ENCODE results near the gene FAT3.

Gene FAT3

DNA sequence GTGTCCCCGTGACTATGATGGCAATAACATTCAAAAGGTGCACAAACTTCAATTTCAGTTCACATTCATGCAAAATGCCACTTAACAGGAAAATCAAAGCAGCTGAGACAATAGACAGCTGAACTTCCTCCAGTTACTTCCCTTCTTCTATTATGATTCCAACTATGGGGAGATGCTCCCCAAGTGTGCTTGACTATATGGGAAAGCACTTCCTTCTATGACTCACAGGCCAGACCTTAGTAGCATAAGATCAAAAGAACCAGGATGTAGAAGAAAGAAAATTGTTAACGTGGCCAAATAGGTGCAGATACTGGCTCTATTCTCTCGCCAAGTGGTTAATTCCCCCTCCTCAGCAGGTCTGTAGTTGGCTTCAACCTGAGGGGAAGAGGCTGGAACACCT, 7.8 kb upstream of the FAT3 start:
- Mint-ChIP-seq H3K27me3 (no peaks in the 10 kb centered on the region), H3K4me3 (no peak overlapping the region), H3K27ac (ENCODE audit: low read depth) (no peak overlapping the region), H3K4me1 (no peaks in the 10 kb centered on the region), H3K9me3 (peaks cover 12% of the 10 kb centered on the region), H3K36me3 (ENCODE audit: insufficient read depth) (no peaks in the 10 kb centered on the region)
- DNase-seq (ENCODE audit: low spot score in 2 of 2) = no peak
- ATAC-seq (replicated peaks; ENCODE audit: extremely low read depth, poor library complexity, severe bottlenecking) = no peak

DNA sequence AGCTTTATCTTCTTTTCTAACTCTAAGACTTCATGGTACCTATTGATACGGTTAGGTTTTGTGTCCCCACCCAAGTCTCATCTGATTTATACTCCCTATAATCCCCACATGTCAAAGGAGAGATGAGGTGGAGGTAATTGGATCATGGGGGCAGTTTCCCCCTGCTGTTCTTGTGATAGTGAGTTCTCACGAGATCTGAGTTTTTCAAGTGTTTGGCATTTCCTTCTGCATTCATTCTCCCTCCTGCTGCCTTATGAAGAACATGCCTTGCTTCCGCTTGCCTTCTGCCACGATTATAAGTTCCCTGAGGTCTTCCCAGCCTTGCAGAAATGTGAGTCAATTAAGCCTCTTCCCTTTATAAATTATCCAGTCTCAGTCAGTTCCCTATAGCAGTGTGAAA, 5.1 kb upstream of the FAT3 start:
- Mint-ChIP-seq H3K27me3 (peaks cover 12% of the 10 kb centered on the region), H3K27ac (ENCODE audit: low read depth) (no peak overlapping the region), H3K36me3 (ENCODE audit: insufficient read depth) (no peaks in the 10 kb centered on the region), H3K4me1 (no peaks in the 10 kb centered on the region), H3K4me3 (no peak overlapping the region), H3K9me3 (peaks cover 14% of the 10 kb centered on the region)
- DNase-seq (ENCODE audit: low spot score in 2 of 2) = no peak
- no peak for ATAC-seq (replicated peaks; ENCODE audit: extremely low read depth, poor library complexity, severe bottlenecking)

DNA sequence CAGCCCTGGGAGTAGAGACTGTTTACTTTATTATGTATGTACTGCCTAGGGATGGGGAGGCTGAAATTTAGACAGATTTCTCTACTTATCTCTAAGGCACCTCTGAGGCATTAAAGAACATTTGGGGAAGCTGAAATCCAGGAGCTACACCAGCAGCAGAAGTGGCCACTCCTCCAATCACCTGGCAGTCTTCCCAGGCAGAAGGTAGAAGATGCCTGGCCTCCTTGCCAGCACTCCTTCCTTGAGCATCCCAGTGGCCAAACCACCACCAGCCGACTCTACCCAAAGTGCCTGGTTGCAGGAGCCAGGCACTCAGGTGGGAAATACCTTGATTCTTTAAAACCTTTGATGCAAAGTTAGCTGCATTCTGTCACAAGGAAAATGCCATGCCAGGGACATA, 1.9 kb upstream of the FAT3 start:
- Mint-ChIP-seq H3K27ac (ENCODE audit: low read depth) (no peak overlapping the region), H3K9me3 (peaks cover 14% of the 10 kb centered on the region), H3K36me3 (ENCODE audit: insufficient read depth) (no peaks in the 10 kb centered on the region), H3K27me3 (peaks cover 33% of the 10 kb centered on the region), H3K4me3 (no peak overlapping the region), H3K4me1 (no peaks in the 10 kb centered on the region)
- DNase-seq (ENCODE audit: low spot score in 2 of 2) = no peak
- ATAC-seq (replicated peaks; ENCODE audit: extremely low read depth, poor library complexity, severe bottlenecking) = no peak

DNA sequence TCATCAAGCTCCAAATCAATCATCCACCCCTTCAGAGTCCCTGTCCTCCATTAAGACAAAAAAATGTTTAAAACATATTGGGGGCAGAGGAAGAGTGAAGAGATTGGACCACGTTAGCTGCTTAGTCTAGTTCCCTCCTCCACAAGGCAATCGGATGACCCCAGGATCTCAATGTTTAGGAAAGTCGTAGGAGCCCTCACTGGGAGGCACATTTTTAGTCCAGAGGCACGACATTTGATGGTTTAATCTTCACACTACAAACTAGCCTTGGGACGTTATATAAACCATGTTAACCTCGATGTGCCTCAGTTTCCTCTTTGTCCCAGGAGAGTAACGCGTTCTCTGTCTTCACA, 588 bp upstream of the FAT3 start:
- no peak for ATAC-seq (replicated peaks; ENCODE audit: extremely low read depth, poor library complexity, severe bottlenecking)
- H3K27me3 Mint-ChIP-seq = peaks cover 38% of the 10 kb centered on the region
- no peak overlapping the region for H3K27ac Mint-ChIP-seq (ENCODE audit: low read depth)

DNA sequence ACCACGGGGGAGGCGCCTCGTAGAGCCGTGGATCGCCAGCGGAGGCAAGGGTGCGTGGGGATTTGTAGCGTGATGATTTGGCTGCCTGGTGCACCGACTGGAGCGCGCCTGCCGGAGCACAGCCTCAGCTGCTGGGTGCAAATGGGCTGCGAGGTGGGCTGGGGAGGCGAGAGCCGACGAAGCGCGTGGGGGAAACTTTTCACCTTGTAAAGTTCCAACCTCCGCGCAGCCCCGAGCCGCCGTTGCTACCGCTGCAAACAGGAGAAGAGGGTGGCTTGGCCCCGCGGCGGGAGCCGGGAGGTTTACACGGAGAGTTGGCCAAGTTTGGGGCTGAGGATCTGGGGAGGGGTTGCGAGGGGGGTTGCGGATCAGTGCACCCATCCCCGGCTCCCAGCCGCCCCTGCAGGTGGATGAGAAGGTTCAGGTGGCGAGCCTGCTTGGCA, 528 bp downstream of the FAT3 start:
- ATAC-seq (replicated peaks; ENCODE audit: extremely low read depth, poor library complexity, severe bottlenecking) (no peak), DNase-seq (ENCODE audit: low spot score in 2 of 2) (no peak)
- Mint-ChIP-seq H3K27ac (ENCODE audit: low read depth) (no peak overlapping the region), H3K27me3 (peaks cover 38% of the 10 kb centered on the region), H3K9me3 (peaks cover 14% of the 10 kb centered on the region), H3K36me3 (ENCODE audit: insufficient read depth) (no peaks in the 10 kb centered on the region), H3K4me1 (no peaks in the 10 kb centered on the region), H3K4me3 (no peak overlapping the region)

More for the DNA sequence above, 588 bp upstream of the FAT3 start:
- H3K9me3 Mint-ChIP-seq = peaks cover 14% of the 10 kb centered on the region
- no peaks in the 10 kb centered on the region for H3K36me3 Mint-ChIP-seq (ENCODE audit: insufficient read depth)
- no peak overlapping the region for H3K4me3 Mint-ChIP-seq
- H3K4me1 Mint-ChIP-seq = no peaks in the 10 kb centered on the region
- no peak for DNase-seq (ENCODE audit: low spot score in 2 of 2)

DNA sequence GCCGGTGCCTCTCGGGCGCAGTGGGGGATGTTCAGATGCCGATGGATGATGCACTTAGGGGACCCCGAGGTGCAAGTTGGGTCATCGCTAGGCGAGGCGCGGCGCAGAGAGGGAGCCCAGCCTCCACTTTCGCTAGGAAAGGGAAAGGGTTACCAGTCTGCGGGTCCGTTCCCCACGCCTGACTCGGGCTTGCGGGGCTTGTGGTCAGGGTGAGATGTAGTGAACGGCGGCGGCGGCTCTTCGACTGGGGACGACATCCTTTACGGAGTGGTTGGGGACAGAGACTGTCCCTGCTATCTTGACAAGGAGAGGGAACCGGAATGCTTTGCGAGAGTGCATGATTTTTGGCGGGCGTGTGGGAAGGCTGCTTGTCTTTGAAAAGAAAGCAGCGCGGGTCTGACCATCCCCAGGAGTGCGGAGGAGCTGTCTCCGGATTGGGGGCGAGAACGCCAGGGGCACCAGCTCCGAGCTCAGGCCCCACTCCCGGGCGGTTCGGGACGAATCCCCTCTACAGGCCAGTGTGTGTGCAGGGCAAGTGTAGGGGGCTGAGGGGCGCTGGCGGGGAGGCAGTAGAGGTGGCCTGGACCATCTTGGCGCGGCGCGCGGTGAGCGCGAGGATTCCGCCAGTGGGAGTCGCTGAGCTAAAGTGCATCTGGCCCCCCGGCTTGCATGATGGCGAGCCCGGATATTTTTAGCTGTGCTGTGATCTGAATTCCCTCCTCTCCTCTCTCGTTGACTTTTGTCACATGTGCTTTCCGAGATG, 1.1 kb downstream of the FAT3 start:
- ATAC-seq (replicated peaks; ENCODE audit: extremely low read depth, poor library complexity, severe bottlenecking) = no peak
- Mint-ChIP-seq H3K4me1 (no peaks in the 10 kb centered on the region), H3K36me3 (ENCODE audit: insufficient read depth) (no peaks in the 10 kb centered on the region), H3K27me3 (peaks cover 38% of the 10 kb centered on the region), H3K27ac (ENCODE audit: low read depth) (no peak overlapping the region), H3K9me3 (peaks cover 8% of the 10 kb centered on the region), H3K4me3 (no peak overlapping the region)
- DNase-seq (ENCODE audit: low spot score in 2 of 2) = no peak

DNA sequence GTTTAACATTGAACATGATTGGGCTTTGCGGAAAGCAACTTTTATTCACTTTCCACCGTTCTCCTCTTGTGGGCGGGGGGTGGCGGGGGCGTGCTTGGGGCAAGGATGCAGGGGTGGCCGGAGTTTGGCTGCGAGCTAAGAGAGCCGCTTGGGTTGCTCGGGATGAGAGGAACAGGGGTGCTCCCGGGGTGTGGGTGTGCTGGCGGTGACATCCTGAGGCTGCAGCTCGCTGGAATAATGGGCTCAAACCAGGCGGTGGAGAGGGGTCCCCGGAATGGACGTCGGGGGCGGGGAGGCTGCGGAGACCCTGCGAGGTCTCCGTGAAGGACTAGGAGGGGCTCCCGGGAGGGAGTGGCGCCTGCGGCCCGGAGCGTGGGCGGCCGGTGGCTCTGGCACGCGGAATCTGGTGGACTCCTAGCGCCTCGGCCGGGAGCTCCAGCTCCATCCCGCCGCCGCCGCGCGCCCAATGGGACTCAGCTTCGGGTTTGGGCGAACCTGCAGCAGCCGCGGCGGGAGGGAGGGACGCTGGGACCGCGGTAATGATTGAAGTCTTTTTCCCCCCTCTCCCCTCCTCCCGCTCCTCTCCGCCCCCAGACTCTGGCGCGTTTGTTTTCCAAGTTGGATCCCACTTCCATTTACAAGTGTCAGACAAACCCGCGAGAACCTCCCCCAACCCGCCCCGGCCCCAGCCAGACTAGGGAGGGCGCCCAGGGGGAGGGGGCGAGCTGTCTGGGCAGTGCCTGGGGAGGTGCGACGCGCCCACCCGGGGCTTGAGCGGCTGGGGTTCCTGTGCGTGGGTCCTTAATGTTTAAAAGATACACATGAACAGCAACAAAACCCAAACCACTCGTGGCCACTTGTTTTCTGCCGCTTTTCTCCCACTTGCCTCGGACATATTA, 2.0 kb downstream of the FAT3 start:
- ATAC-seq (replicated peaks; ENCODE audit: extremely low read depth, poor library complexity, severe bottlenecking) = no peak
- H3K27me3 Mint-ChIP-seq = peaks cover 38% of the 10 kb centered on the region
- H3K27ac Mint-ChIP-seq (ENCODE audit: low read depth) = no peak overlapping the region
- peaks cover 8% of the 10 kb centered on the region for H3K9me3 Mint-ChIP-seq
- no peaks in the 10 kb centered on the region for H3K4me1 Mint-ChIP-seq
- H3K4me3 Mint-ChIP-seq = no peak overlapping the region
- H3K36me3 Mint-ChIP-seq (ENCODE audit: insufficient read depth) = no peaks in the 10 kb centered on the region
- DNase-seq (ENCODE audit: low spot score in 2 of 2) = no peak

DNA sequence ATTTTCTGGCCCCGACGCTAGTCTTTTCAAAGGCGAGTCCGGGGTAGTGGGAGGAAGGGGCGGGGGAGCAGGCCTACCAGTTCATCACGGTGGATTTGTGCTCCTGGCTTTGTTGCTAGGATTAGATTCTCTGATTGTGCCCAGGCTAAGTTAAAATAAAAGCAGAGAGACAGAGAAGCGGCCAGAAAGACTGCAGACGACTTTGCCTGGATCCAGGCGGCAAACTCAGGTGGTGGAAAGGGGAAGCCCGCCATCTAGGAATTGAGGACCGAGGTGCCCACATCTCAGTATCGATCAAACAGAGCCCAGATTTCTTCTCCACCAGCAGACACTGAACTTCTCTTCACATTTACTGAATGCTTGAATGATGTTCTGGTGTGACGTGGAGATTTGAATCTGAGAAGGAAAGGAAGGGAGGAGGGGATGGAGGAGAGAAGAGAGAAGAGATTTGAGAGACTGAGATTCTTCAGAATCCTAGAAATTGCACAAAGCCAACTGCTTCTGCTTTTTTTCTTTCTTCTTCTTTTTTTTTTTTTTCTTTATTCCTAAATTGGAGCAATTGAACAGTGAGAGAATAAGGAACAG, 2.7 kb downstream of the FAT3 start:
- Mint-ChIP-seq H3K36me3 (ENCODE audit: insufficient read depth) (no peaks in the 10 kb centered on the region), H3K9me3 (peaks cover 8% of the 10 kb centered on the region), H3K27me3 (peaks cover 38% of the 10 kb centered on the region), H3K4me3 (no peak overlapping the region), H3K4me1 (no peaks in the 10 kb centered on the region), H3K27ac (ENCODE audit: low read depth) (no peak overlapping the region)
- ATAC-seq (replicated peaks; ENCODE audit: extremely low read depth, poor library complexity, severe bottlenecking) (no peak), DNase-seq (ENCODE audit: low spot score in 2 of 2) (no peak)

DNA sequence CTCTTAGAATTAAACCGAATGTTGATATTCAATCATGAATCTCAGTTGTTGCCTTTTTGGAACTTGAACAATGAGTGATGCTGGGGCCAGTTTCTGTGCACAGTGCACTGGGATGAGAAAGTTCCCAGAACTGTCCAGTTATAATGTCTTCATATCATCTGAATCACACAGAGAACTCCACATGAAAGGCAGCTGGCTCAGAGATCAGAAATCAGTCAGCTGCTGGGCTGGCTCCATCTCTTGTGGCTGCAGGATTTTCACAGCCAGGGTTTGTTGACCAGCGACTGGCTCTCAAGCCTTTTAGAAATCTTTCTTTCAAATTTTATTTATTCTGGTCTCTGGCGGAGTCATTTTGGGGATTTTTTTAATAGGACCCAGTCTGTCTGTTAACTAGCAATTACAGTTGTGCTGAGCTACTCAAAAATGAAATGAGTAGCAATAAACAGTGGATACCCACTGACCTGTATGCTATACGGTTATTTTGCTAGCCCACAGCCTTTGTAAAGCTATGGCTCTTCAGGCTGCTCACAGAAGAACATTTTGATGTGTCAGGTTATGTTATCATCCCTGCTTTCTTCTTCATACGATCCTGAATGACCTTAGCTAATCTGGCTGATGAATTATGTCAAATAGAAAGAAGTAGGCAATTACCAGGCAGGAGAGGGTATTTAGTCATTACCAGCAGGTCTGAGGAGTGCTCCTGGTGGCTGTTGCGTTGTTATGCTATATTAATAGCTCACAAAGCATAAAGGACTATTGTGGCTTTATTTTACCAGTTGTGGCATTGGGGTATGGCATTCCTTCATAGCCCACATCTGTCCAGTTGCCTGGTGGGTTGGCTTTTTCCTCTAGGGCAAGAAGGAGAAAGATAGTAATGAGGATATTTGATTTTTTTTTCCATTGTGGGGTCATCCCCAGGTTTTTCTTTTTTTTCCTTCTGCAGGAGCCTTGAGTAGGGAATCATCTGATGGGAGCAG, 3.6 kb downstream of the FAT3 start:
- H3K4me1 Mint-ChIP-seq = no peaks in the 10 kb centered on the region
- DNase-seq (ENCODE audit: low spot score in 2 of 2) (no peak), ATAC-seq (replicated peaks; ENCODE audit: extremely low read depth, poor library complexity, severe bottlenecking) (no peak)
- H3K9me3 Mint-ChIP-seq = peaks cover 8% of the 10 kb centered on the region
- H3K4me3 Mint-ChIP-seq = no peak overlapping the region
- H3K27ac Mint-ChIP-seq (ENCODE audit: low read depth) = no peak overlapping the region
- peaks cover 36% of the 10 kb centered on the region for H3K27me3 Mint-ChIP-seq
- H3K36me3 Mint-ChIP-seq (ENCODE audit: insufficient read depth) = no peaks in the 10 kb centered on the region

DNA sequence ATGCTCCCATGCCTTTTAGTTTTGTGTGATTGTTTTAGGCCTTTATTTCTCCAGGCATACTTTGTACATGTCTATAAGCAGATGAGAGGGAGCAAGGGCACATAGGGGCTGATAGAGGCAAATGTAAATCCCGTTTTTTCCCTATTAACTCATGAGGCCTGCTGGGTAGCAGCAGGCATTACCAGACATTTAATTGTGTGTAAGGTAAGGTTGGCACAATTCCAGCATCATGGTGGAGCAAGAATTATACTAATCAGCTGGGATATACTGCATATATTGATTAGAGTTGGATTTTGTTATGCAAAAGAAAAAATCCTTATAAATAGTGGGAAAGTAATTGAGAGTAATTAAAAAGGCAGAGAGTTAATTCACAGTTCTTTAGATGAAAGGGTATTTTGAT, 12.2 kb downstream of the FAT3 start:
- no peak for DNase-seq (ENCODE audit: low spot score in 2 of 2)

DNA sequence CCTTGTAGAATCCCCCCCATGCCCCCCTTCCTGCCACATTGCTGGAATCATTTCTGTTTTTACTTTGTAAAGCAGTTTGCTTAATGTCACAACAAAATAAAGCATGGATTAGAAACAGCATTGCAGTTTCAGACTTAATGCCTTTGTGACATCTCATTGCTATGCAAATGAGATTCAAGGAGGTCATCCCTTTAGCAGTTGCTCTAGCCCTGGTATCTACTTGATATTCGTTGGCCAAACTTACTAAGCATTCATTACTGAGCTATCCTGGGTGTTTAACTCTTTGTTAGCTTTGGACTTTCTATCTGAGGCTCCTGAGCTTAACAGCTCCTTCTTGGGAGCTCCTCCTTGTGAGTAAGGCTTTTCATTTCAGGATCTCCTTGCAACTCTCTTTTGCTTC, 16.3 kb downstream of the FAT3 start:
- H3K4me1 Mint-ChIP-seq = no peaks in the 10 kb centered on the region
- H3K4me3 Mint-ChIP-seq = no peak overlapping the region
- H3K27me3 Mint-ChIP-seq = no peaks in the 10 kb centered on the region
- no peak for ATAC-seq (replicated peaks; ENCODE audit: extremely low read depth, poor library complexity, severe bottlenecking)
- H3K27ac Mint-ChIP-seq (ENCODE audit: low read depth) = no peak overlapping the region
- peaks cover 2% of the 10 kb centered on the region for H3K36me3 Mint-ChIP-seq (ENCODE audit: insufficient read depth)
- DNase-seq (ENCODE audit: low spot score in 2 of 2) = no peak
- H3K9me3 Mint-ChIP-seq = no peaks in the 10 kb centered on the region

More for the DNA sequence above, 12.2 kb downstream of the FAT3 start:
- Mint-ChIP-seq H3K9me3 (no peaks in the 10 kb centered on the region), H3K4me3 (no peak overlapping the region), H3K27me3 (no peaks in the 10 kb centered on the region), H3K4me1 (no peaks in the 10 kb centered on the region), H3K27ac (ENCODE audit: low read depth) (no peak overlapping the region), H3K36me3 (ENCODE audit: insufficient read depth) (no peaks in the 10 kb centered on the region)
- no peak for ATAC-seq (replicated peaks; ENCODE audit: extremely low read depth, poor library complexity, severe bottlenecking)

DNA sequence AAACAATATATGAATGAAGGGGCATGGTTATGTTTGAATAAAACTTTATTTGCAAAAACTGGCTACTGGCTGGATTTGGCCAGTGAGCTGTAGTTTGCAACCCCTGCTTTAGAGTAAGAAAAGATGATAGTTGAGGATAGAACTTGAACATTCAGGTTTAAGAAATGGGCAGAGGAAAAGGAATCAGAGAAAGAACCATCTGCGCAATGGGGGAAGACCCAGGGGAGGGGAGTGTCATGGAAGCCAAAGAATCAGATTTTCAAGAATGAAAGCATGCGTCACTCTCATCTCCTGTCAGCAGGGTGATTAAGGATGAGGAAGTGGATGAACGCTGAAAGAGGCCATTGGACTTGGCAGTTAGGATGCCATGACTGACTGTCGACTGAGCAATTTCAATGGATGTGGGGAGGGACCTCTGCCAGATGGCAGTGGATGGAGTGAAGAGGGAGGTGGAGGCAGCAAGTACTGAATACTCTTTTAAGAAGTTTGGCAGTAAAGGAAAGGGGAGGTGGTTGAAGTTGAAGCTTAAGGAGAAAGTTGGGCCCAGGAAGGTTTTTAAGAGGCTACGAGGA, 21.2 kb downstream of the FAT3 start:
- no peak overlapping the region for H3K27ac Mint-ChIP-seq (ENCODE audit: low read depth)
- no peak for ATAC-seq (replicated peaks; ENCODE audit: extremely low read depth, poor library complexity, severe bottlenecking)

More for the DNA sequence above, 21.2 kb downstream of the FAT3 start:
- DNase-seq (ENCODE audit: low spot score in 2 of 2) = no peak
- H3K4me1 Mint-ChIP-seq = no peaks in the 10 kb centered on the region
- H3K9me3 Mint-ChIP-seq = no peaks in the 10 kb centered on the region
- H3K27me3 Mint-ChIP-seq = no peaks in the 10 kb centered on the region
- H3K36me3 Mint-ChIP-seq (ENCODE audit: insufficient read depth) = peaks cover 2% of the 10 kb centered on the region
- no peak overlapping the region for H3K4me3 Mint-ChIP-seq
